ENCODE results near the gene R3HDM4. TPM values are rescaled to one million over a fixed set of nuclear protein-coding genes. Genes with fewer than 3 reads are reported as not detected.

R3HDM4 gene
- total and polyA plus RNA-seq, 2 donors from 2014 or later = 47.4 to 71.4 TPM

GRCh38 chr19:926323-926588, 13.2 kb upstream of the R3HDM4 start:
- no peak for TF ChIP-seq CTCF (IDR thresholded peaks at IDR 0.05; ENCODE audit: borderline replicate concordance, extremely low read depth, insufficient read depth)
- intact Hi-C loops (cut with DNase I) = loop anchor here (5.0 kb wide), 1 partner anchor 56 kb away; the partner anchor contains the start of gene WDR18
- Histone ChIP-seq H3K4me1 (ENCODE audit: control insufficient read depth in 2 of 3, insufficient read depth in 2 of 3, low read depth in 1 of 3, low read length in 3 of 3) (peaks cover 0 to 5% (median 0%) of the 10 kb centered on the region in 3 donors), H3K36me3 (ENCODE audit: control insufficient read depth in 2 of 3, insufficient read depth in 3 of 3, low read length in 3 of 3) (no peaks in the 10 kb centered on the region), H3K9ac (ENCODE audit: low read length in 3 of 3) (peak overlapping the region; percentile 15 to 82 (median 77)), H3K27ac (ENCODE audit: low read depth in 2 of 2, low read length in 2 of 2) (peak overlapping the region; percentile 51 to 84), H3K4me3 (ENCODE audit: low read length in 3 of 3) (peak overlapping the region; percentile 41 to 78 (median 64)), H3K9me3 (ENCODE audit: control insufficient read depth in 2 of 3, insufficient read depth in 1 of 3, low read length in 3 of 3) (no peaks in the 10 kb centered on the region), H3K27me3 (ENCODE audit: control insufficient read depth, insufficient read depth, low read length) (no peaks in the 10 kb centered on the region)
- peak in 1 of 5 donors; percentile 58 for DNase-seq
- no peak for FAIRE-seq

GRCh38 chr19:925526-926322, 12.7 kb upstream of the R3HDM4 start, which contains the start of gene ARID3A:
ARID3A (plus strand) TSS chr19:926035; CDS start chr19:929529, 3,494 bp downstream.
- FAIRE-seq (no peak), DNase-seq (peak; percentile 90 to 95 (median 93))
- peak within 1 kb of the TSS; percentile 74 to 84 for H3K27ac ChIP-seq (ENCODE audit: low read depth in 2 of 2, low read length in 2 of 2)
- H3K9ac ChIP-seq (ENCODE audit: low read length in 3 of 3) = peak within 1 kb of the TSS; percentile 15 to 82 (median 77)
- peaks cover 0 to 5% (median 0%) of the 10 kb centered on the region in 3 donors for H3K4me1 ChIP-seq (ENCODE audit: control insufficient read depth in 2 of 3, insufficient read depth in 2 of 3, low read depth in 1 of 3, low read length in 3 of 3)
- H3K4me3 ChIP-seq (ENCODE audit: low read length in 3 of 3) = peak within 1 kb of the TSS; percentile 41 to 78 (median 69)
- intact Hi-C loops (cut with DNase I) = loop anchor here (5.0 kb wide), 1 partner anchor 57 kb away; the partner anchor contains the start of gene WDR18
- TF ChIP-seq CTCF (IDR thresholded peaks at IDR 0.05; ENCODE audit: borderline replicate concordance, extremely low read depth, insufficient read depth) = peak; percentile 16
- no peaks in the 10 kb centered on the region for H3K9me3 ChIP-seq (ENCODE audit: control insufficient read depth in 2 of 3, insufficient read depth in 1 of 3, low read length in 3 of 3)
- no peaks in the 10 kb centered on the region for H3K36me3 ChIP-seq (ENCODE audit: control insufficient read depth in 2 of 3, insufficient read depth in 3 of 3, low read length in 3 of 3)
- peaks cover 2% of the 10 kb centered on the region for H3K27me3 ChIP-seq (ENCODE audit: control insufficient read depth, insufficient read depth, low read length)

GRCh38 chr19:925087-925525, 12.1 kb upstream of the R3HDM4 start:
- intact Hi-C loops (cut with DNase I) = loop anchor here (5.0 kb wide), 1 partner anchor 57 kb away; the partner anchor contains the start of gene WDR18
- H3K27ac ChIP-seq (ENCODE audit: low read depth in 2 of 2, low read length in 2 of 2) = peak overlapping the region; percentile 73 to 74
- peak overlapping the region; percentile 34 to 78 (median 69) for H3K4me3 ChIP-seq (ENCODE audit: low read length in 3 of 3)
- H3K4me1 ChIP-seq (ENCODE audit: control insufficient read depth in 2 of 3, insufficient read depth in 2 of 3, low read depth in 1 of 3, low read length in 3 of 3) = peaks cover 0 to 7% (median 0%) of the 10 kb centered on the region in 3 donors
- H3K9ac ChIP-seq (ENCODE audit: low read length in 3 of 3) = peak overlapping the region in 2 of 3 donors; percentile 54 to 55
- no peak for TF ChIP-seq CTCF (IDR thresholded peaks at IDR 0.05; ENCODE audit: borderline replicate concordance, extremely low read depth, insufficient read depth)
- H3K9me3 ChIP-seq (ENCODE audit: control insufficient read depth in 2 of 3, insufficient read depth in 1 of 3, low read length in 3 of 3) = no peaks in the 10 kb centered on the region
- DNase-seq = peak in 1 of 5 donors; percentile 88
- H3K36me3 ChIP-seq (ENCODE audit: control insufficient read depth in 2 of 3, insufficient read depth in 3 of 3, low read length in 3 of 3) = no peaks in the 10 kb centered on the region
- H3K27me3 ChIP-seq (ENCODE audit: control insufficient read depth, insufficient read depth, low read length) = peaks cover 4% of the 10 kb centered on the region
- FAIRE-seq = no peak
